Spinal cord (tissue), 10 donors: ENCODE results near the gene RCN1. TPM values are rescaled to one million over a fixed set of nuclear protein-coding genes. Genes with fewer than 3 reads are reported as not detected.
A peak's percentile ranks its signal among the peaks of the same experiment; 100 is the strongest.
"Not testable (repeated sequence)": the region's sequence is repeated elsewhere in the genome, so short reads cannot be mapped to it uniquely, and the experiment has no call there.

Experiments
- DNase-seq, 6 donors: peaks; one replicate each; pipeline versions ENCODE4 v3.0.0 to v3.0.0-alpha.2; 2013 to 2015; ENCODE audit warnings: low spot score in 6 of 6, low read depth in 4 of 6
- H3K27ac ChIP-seq: one replicate; pipeline ENCODE4 v1.5.1; 2013; ENCODE audit warnings: low read depth, low read length, control low read depth
- H3K27me3 ChIP-seq: one replicate; pipeline ENCODE4 v1.6.1; 2013; ENCODE audit warnings: low read length; ENCODE audit not compliant: control insufficient read depth, insufficient read depth
- H3K36me3 ChIP-seq: one replicate; pipeline ENCODE4 v1.6.1; 2013; ENCODE audit warnings: low read length; ENCODE audit not compliant: control insufficient read depth, insufficient read depth
- H3K4me1 ChIP-seq: one replicate; pipeline ENCODE4 v1.6.1; 2013; ENCODE audit warnings: low read length; ENCODE audit not compliant: control insufficient read depth, insufficient read depth
- H3K4me3 ChIP-seq: one replicate; pipeline ENCODE4 v1.5.1; 2013; ENCODE audit warnings: low read depth, low read length, control low read depth
- H3K9me3 ChIP-seq: one replicate; pipeline ENCODE4 v1.6.1; 2013; ENCODE audit warnings: low read length; ENCODE audit not compliant: control insufficient read depth, insufficient read depth
- WGBS: methylation state at CpG from one replicate; pipeline ENCODE4 v1.1.5; 2013; ENCODE audit warnings: missing lambda C conversion rate; ENCODE audit not compliant: insufficient coverage; 5-methylcytosine and 5-hydroxymethylcytosine counted together
- polyA plus RNA-seq, 2 donors: library from polyadenylated mRNA; unstranded; fragments of 120-200 nt; gene quantifications; one replicate each; pipeline ENCODE4 v1.2.1, GENCODE V29; 2013; ENCODE audit not compliant: insufficient read length in 2 of 2
- total RNA-seq, 2 donors: library from RNA; depleted of rRNA in 1 of 2; stranded (reverse); fragments of 120-200 nt in 1 of 2; fragments of >200 nt in 1 of 2; gene quantifications; one replicate each; pipeline versions ENCODE4 v1.2.3 to v1.2.4, GENCODE V29; 2013 to 2014
- donor health status: healthy.

Gene RCN1
- total and polyA plus RNA-seq, 4 donors: 90.9 to 137 (median 114) TPM

- DNase-seq: no peak
- Histone ChIP-seq H3K27ac (no peak overlapping the region), H3K4me1 (no peaks in the 10 kb centered on the region), H3K9me3 (no peaks in the 10 kb centered on the region), H3K4me3 (no peak overlapping the region), H3K27me3 (no peaks in the 10 kb centered on the region), H3K36me3 (no peaks in the 10 kb centered on the region)
- 92% methylated on average over 2 of the region's 7 CpGs for WGBS
These were observed 27.4 kb downstream of the RCN1 start for GRCh38 chr11:32118025-32118974.

GRCh38 chr11:32119139-32119538 lies 28.3 kb downstream of the RCN1 start:
- H3K27ac ChIP-seq, H3K36me3 ChIP-seq: not testable (repeated sequence)
- 100% methylated on average over 1 of the region's 5 CpGs for WGBS

GRCh38 chr11:32121012-32121411 lies 30.1 kb downstream of the RCN1 start:
- 100% methylated on average over 3 of the region's 4 CpGs for WGBS
- no peak overlapping the region for H3K4me3 ChIP-seq
- DNase-seq: no peak
- no peak overlapping the region for H3K27ac ChIP-seq
- no peaks in the 10 kb centered on the region for H3K4me1 ChIP-seq
- H3K27me3 ChIP-seq: no peaks in the 10 kb centered on the region
- no peaks in the 10 kb centered on the region for H3K36me3 ChIP-seq
- H3K9me3 ChIP-seq: no peaks in the 10 kb centered on the region

More at GRCh38 chr11:32119139-32119538, 28.3 kb downstream of the RCN1 start:
- not testable (repeated sequence) for H3K4me3 ChIP-seq, H3K9me3 ChIP-seq, H3K27me3 ChIP-seq, DNase-seq, H3K4me1 ChIP-seq

- no CpG with 5 or more reads among the region's 2 CpGs for WGBS
These were observed 31.3 kb downstream of the RCN1 start for GRCh38 chr11:32122200-32122599.

DNA sequence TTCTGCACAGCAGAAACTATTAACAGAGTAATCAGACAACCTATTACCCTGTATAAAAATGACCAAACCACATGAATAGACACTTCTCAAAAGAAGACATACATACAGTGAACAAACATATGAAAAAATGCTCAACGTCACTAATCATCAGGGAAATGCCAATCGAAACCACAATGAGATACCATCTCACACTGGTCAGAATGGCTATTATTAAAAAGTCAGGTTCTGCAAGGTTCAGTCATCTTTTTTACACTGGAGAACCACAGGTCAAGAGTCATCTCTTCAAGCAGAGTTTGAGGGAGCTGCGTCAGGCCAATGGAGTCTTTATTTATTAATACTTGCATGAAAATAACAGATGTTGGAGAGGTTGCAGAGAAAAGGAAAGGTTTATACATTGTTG lies 40.4 kb downstream of the RCN1 start:
- Histone ChIP-seq H3K27ac (no peak overlapping the region), H3K36me3 (no peaks in the 10 kb centered on the region), H3K9me3 (peaks cover 6% of the 10 kb centered on the region), H3K4me3 (no peak overlapping the region), H3K4me1 (peaks cover 7% of the 10 kb centered on the region), H3K27me3 (no peaks in the 10 kb centered on the region)
- WGBS: no CpG with 5 or more reads among the region's 3 CpGs
- no peak for DNase-seq

More at GRCh38 chr11:32122200-32122599, 31.3 kb downstream of the RCN1 start:
- Histone ChIP-seq H3K27ac (no peak overlapping the region), H3K36me3 (no peaks in the 10 kb centered on the region), H3K4me3 (no peak overlapping the region), H3K9me3 (no peaks in the 10 kb centered on the region), H3K4me1 (peaks cover 7% of the 10 kb centered on the region), H3K27me3 (no peaks in the 10 kb centered on the region)
- DNase-seq: peak in 2 of 6 donors; percentile 13 to 43

- H3K36me3 ChIP-seq: no peaks in the 10 kb centered on the region
- H3K27me3 ChIP-seq: no peaks in the 10 kb centered on the region
- H3K4me1 ChIP-seq: no peaks in the 10 kb centered on the region
- H3K4me3 ChIP-seq: no peak overlapping the region
- no peaks in the 10 kb centered on the region for H3K9me3 ChIP-seq
- WGBS: 100% methylated on average over 1 of the region's 3 CpGs
- H3K27ac ChIP-seq: no peak overlapping the region
- no peak for DNase-seq
These were observed 45.8 kb downstream of the RCN1 start for GRCh38 chr11:32136657-32137056.

GRCh38 chr11:32137263-32137662 lies 46.4 kb downstream of the RCN1 start:
- Histone ChIP-seq H3K9me3 (no peaks in the 10 kb centered on the region), H3K27ac (no peak overlapping the region), H3K4me3 (no peak overlapping the region), H3K4me1 (no peaks in the 10 kb centered on the region), H3K36me3 (no peaks in the 10 kb centered on the region), H3K27me3 (no peaks in the 10 kb centered on the region)
- DNase-seq: no peak
- WGBS: 88% methylated on average over 2 of the region's 2 CpGs

- no peaks in the 10 kb centered on the region for H3K27me3 ChIP-seq
- H3K36me3 ChIP-seq: no peaks in the 10 kb centered on the region
- WGBS: 100% methylated on average over 3 of the region's 3 CpGs
- no peak for DNase-seq
- H3K4me3 ChIP-seq: no peak overlapping the region
- no peak overlapping the region for H3K27ac ChIP-seq
- H3K4me1 ChIP-seq: no peaks in the 10 kb centered on the region
- H3K9me3 ChIP-seq: no peaks in the 10 kb centered on the region
These were observed 47.0 kb downstream of the RCN1 start for GRCh38 chr11:32137869-32138268.

- WGBS: 83% methylated on average over 1 of the region's 3 CpGs
- H3K27me3 ChIP-seq: no peaks in the 10 kb centered on the region
These were observed 48.0 kb downstream of the RCN1 start for GRCh38 chr11:32138902-32139301.

More at GRCh38 chr11:32138902-32139301, 48.0 kb downstream of the RCN1 start:
- Histone ChIP-seq H3K36me3 (no peaks in the 10 kb centered on the region), H3K4me1 (no peaks in the 10 kb centered on the region), H3K4me3 (no peak overlapping the region), H3K27ac (no peak overlapping the region), H3K9me3 (no peaks in the 10 kb centered on the region)
- no peak for DNase-seq
